Heart right ventricle (tissue), 16 donors: ENCODE data around the gene SLC38A4. TPM values are rescaled to one million over a fixed set of nuclear protein-coding genes. Genes with fewer than 3 reads are reported as not detected.

Experiments used
- ATAC-seq, 8 donors: fragments of 200-7000 bp; cut with Tn5 transposase; one replicate each; pipeline ENCODE4 v1.9.1; 2020; ENCODE audit warnings: mild to moderate bottlenecking in 8 of 8, moderate library complexity in 8 of 8, moderate number of reproducible peaks in 1 of 8
- DNase-seq, 2 donors: peaks; one replicate each; pipeline ENCODE4 v3.0.0-alpha.2; 2020
- H3K27ac ChIP-seq, 10 donors: fragments of 200-600 bp; sonication (generic) in 2 of 10; one replicate each; pipeline versions ENCODE4 v1.5.0 to v1.8.0; 2020 to 2022; ENCODE audit warnings: mild to moderate bottlenecking in 3 of 10
- H3K27me3 ChIP-seq, 7 donors: fragments of 200-600 bp; one replicate each; pipeline ENCODE4 v1.8.0; 2021 to 2022; ENCODE audit warnings: mild to moderate bottlenecking in 2 of 7
- H3K36me3 ChIP-seq, 9 donors: fragments of 200-600 bp; sonication (generic) in 1 of 9; one replicate each; pipeline versions ENCODE4 v1.5.0 to v1.8.0; 2020 to 2022; ENCODE audit warnings: mild to moderate bottlenecking in 2 of 9
- H3K4me1 ChIP-seq, 9 donors: fragments of 200-600 bp; sonication (generic) in 1 of 9; one replicate each; pipeline versions ENCODE4 v1.5.0 to v1.8.0; 2020 to 2022; ENCODE audit warnings: mild to moderate bottlenecking in 4 of 9
- H3K4me3 ChIP-seq, 10 donors: fragments of 200-600 bp; sonication (generic) in 2 of 10; one replicate each; pipeline versions ENCODE4 v1.5.0 to v1.8.0; 2020 to 2022; ENCODE audit warnings: mild to moderate bottlenecking in 7 of 10, moderate library complexity in 2 of 10
- H3K9me3 ChIP-seq, 11 donors: fragments of 200-600 bp in 10 of 11; sonication (generic) in 2 of 11; one replicate each; pipeline versions ENCODE4 v1.5.0 to v1.8.0; 2013 to 2022; ENCODE audit warnings: mild to moderate bottlenecking in 2 of 11, control low read depth in 1 of 11, moderate library complexity in 1 of 11
- WGBS, 2 donors: extraction: QIAGEN DNeasy Blood & Tissue Kit; methylation state at CpG; one replicate each; pipeline ENCODE4 v1.1.7; 2013; ENCODE audit warnings: inconsistent platforms in 1 of 2; 5-methylcytosine and 5-hydroxymethylcytosine counted together
- intact Hi-C, 10 donors: fragments of 100-400 bp; cut with DNase I; formaldehyde crosslinking; loops; one replicate each; pipeline versions ENCODE4 v1.11.1 to v1.14.2; 2022
- polyA plus RNA-seq, 2 donors: library from polyadenylated mRNA; stranded (reverse); fragments of 200-250 nt; gene quantifications; one replicate each; pipeline ENCODE4 v1.2.3, GENCODE V29; 2013
- total RNA-seq, 10 donors: library from RNA; stranded (reverse); fragmentation: NEBNext Ultra II Directional in 3 of 10; extraction: Animal tissue kit (Norgen Biotek cat#: 25700) in 3 of 10; gene quantifications; one replicate each; pipeline versions ENCODE4 v1.2.1 to v1.2.4, GENCODE V29; 2021 to 2023
- TF ChIP-seq, protein P1 (sequence below), 9 donors: fragments of 200-600 bp; sonication (generic) in 2 of 9; IDR thresholded peaks; one replicate each; pipeline versions ENCODE4 v1.5.0 to v1.8.0; 2021 to 2022; ENCODE audit warnings: antibody characterized with exemption in 9 of 9, mild to moderate bottlenecking in 5 of 9, moderate library complexity in 1 of 9
- donor health status: Arrhythmogenic right ventricular cardiomyopathy.
- donor health status: ischemic (EF 13 %, LVEDD 7.1; RV severe dilation, severe dysfunction).
- donor health status: healthy with polysubstance abuse.
- donor health status: DM: no; HTN: yes; CAD: no.
- donor health status: DM: no; HTN: no; CAD: no.
- donor health status: ischemic (EF 25% LVEDD 6.9; RV normal size, moderate dysfunction).
- donor health status: ischemic (EF 25% LVEDD 5.7; RV mildly dilated, moderate dysfunction).
- donor health status: healthy.
- donor health status: DM: yes; HTN: yes; CAD: no.
- donor health status: Ischemic cardiomyopathy.
- donor health status: ischemic (EF 35%, LVEDD 5.7; RV mildly dilated, moderate dysfunction).
- donor health status: nonischemic (EF 11% LVEDD 7.7; RV severe dilation, severe dysfunction).
- donor health status: DM: yes; HTN: yes; CAD: no.
- donor health status: PGD.
- donor health status: ischemic (EF 29% LVEDD 5.4; RV normal size, mild dysfunction).
- donor health status: nonischemic (EF 23%, LVEDD 6.1; RV moderate dilation, normal function).

Gene SLC38A4
- total and polyA plus RNA-seq, 12 donors, result 0.06 to 2.3 (median 0.67) TPM; not detected in 2

DNA sequence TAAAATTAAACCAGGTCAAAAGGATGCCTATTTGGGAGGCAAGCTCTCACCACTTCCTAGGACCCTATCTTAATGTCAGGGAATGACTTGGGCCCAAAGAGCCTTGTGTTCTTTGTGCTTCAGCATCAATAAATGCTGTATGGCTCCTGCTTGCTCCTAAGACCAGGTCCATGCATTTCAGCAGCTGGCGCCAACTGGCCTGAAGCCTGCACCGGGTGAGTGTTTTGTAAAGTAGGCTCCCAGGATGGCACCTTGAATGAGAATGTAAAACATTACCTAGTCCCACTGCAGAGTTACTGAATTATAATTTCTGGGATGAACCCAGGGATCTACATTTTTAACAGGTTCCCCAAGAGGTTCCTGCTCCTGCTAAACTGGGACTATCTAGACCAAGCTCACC, 16.1 kb upstream of the SLC38A4 start:
- ATAC-seq, result no peak
- H3K9me3 ChIP-seq, result peaks cover 0 to 2% (median 0%) of the 10 kb centered on the region in 11 donors

DNA sequence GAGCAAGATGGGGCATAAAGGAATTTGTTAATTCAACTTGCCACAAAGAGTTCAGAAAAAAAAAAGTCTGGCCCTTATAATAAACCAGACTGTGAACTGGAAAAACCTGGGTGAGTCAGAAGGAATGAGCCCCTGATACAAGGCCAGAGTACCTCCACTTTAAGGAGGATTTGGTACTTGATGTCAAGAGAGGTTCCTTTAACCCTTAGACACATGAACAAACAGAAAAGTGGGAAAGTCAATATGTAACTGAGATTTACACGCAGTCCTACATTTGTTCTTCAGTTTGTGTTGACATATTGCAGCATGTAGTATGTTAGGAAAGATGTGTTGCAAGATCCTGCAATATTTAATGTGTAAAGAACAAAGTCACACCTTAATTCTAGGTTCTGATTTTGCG, 14.2 kb upstream of the SLC38A4 start:
- Histone ChIP-seq H3K27me3 (no peaks in the 10 kb centered on the region), H3K9me3 (no peaks in the 10 kb centered on the region), H3K4me1 (no peaks in the 10 kb centered on the region), H3K4me3 (no peak overlapping the region), H3K27ac (no peak overlapping the region), H3K36me3 (no peaks in the 10 kb centered on the region)
- TF ChIP-seq, protein P1, sequence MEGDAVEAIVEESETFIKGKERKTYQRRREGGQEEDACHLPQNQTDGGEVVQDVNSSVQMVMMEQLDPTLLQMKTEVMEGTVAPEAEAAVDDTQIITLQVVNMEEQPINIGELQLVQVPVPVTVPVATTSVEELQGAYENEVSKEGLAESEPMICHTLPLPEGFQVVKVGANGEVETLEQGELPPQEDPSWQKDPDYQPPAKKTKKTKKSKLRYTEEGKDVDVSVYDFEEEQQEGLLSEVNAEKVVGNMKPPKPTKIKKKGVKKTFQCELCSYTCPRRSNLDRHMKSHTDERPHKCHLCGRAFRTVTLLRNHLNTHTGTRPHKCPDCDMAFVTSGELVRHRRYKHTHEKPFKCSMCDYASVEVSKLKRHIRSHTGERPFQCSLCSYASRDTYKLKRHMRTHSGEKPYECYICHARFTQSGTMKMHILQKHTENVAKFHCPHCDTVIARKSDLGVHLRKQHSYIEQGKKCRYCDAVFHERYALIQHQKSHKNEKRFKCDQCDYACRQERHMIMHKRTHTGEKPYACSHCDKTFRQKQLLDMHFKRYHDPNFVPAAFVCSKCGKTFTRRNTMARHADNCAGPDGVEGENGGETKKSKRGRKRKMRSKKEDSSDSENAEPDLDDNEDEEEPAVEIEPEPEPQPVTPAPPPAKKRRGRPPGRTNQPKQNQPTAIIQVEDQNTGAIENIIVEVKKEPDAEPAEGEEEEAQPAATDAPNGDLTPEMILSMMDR (IDR thresholded peaks at IDR 0.05), result no peak
- no peak for ATAC-seq
- intact Hi-C loops, result no loop called here
- WGBS, 2 donors, result 74 to 86% methylated on average over 2 of the region's 2 CpGs
- DNase-seq, result no peak

More for the DNA sequence above, 16.1 kb upstream of the SLC38A4 start:
- Histone ChIP-seq H3K36me3 (no peaks in the 10 kb centered on the region), H3K27ac (no peak overlapping the region), H3K27me3 (no peaks in the 10 kb centered on the region), H3K4me1 (no peaks in the 10 kb centered on the region), H3K4me3 (no peak overlapping the region)
- DNase-seq, result no peak
- intact Hi-C loops, result no loop called here
- TF ChIP-seq, protein P1 (IDR thresholded peaks at IDR 0.05), result no peak
- WGBS, 2 donors, result 94 to 96% methylated on average over 2 of the region's 2 CpGs

DNA sequence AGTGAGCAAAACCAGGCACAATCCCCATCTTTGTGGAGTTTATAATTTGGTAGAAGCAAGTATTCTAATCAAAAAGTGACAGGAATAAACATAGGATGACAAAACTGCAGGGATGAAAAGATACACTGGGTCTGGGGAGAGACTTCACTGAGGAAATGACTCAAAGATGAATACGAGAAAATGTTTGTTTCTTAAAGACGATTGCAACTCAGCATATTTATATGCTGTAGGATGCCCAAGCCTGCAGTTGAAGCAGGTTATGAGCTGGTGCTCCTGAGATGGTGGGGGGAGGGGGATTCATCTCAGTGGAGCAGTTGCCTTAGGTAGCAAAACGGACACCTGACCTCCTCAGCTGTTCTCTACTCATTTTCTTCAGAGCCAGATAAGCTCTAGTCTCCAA, 13.4 kb upstream of the SLC38A4 start:
- peaks cover 0 to 3% (median 0%) of the 10 kb centered on the region in 7 donors for H3K27me3 ChIP-seq
- 79 to 81% methylated on average over 3 of the region's 3 CpGs for WGBS, 2 donors
- no peaks in the 10 kb centered on the region for H3K4me1 ChIP-seq
- intact Hi-C loops, result no loop called here
- TF ChIP-seq, protein P1 (IDR thresholded peaks at IDR 0.05), result no peak
- no peak overlapping the region for H3K4me3 ChIP-seq
- no peak overlapping the region for H3K27ac ChIP-seq
- DNase-seq, result no peak
- no peak for ATAC-seq
- H3K9me3 ChIP-seq, result no peaks in the 10 kb centered on the region
- no peaks in the 10 kb centered on the region for H3K36me3 ChIP-seq

DNA sequence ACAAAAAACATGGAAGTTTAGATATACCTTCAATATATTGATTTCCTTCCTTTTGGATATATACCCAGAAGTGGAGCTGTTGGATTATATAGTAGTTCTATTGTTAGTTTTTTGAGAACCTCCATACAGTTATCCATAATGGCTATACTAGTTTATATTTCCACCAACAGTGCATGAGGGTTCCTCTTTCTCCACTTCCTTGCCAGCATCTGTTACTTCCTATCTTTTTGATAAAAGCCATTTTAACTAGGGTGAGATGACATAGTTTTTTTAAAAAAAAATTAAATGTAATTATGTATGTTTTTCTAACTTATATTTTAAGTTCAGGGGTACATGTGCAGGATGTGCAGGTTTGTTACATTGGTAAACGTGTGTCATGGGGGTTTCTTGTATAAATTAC, 10.0 kb upstream of the SLC38A4 start:
- peaks cover 0 to 37% (median 23%) of the 10 kb centered on the region in 7 donors for H3K27me3 ChIP-seq
- no peaks in the 10 kb centered on the region for H3K9me3 ChIP-seq
- 77 to 80% methylated on average over 1 of the region's 1 CpG for WGBS, 2 donors
- DNase-seq (no peak), ATAC-seq (no peak)
- H3K4me3 ChIP-seq, result no peak overlapping the region
- peaks cover 0 to 15% (median 4%) of the 10 kb centered on the region in 9 donors for H3K4me1 ChIP-seq
- intact Hi-C loops, result no loop called here
- TF ChIP-seq, protein P1 (IDR thresholded peaks at IDR 0.05), result no peak
- no peak overlapping the region for H3K27ac ChIP-seq
- no peaks in the 10 kb centered on the region for H3K36me3 ChIP-seq
